Activated CD8-positive, alpha-beta memory T cell treated with anti-CD3 and anti-CD28 coated beads for 1 hour (primary cell): Measurements from ENCODE around the gene NFE2L2.
"Not testable (repeated sequence)": the region's sequence is repeated elsewhere in the genome, so short reads cannot be mapped to it uniquely, and the experiment has no call there.

Source experiments
- DNase-seq, 2 donors: peaks; one replicate each; pipeline ENCODE4 v3.0.0-alpha.2; 2020; ENCODE audit warnings: low read depth in 1 of 2; ENCODE audit errors: extremely low read depth in 1 of 2

The NFE2L2 gene

DNA sequence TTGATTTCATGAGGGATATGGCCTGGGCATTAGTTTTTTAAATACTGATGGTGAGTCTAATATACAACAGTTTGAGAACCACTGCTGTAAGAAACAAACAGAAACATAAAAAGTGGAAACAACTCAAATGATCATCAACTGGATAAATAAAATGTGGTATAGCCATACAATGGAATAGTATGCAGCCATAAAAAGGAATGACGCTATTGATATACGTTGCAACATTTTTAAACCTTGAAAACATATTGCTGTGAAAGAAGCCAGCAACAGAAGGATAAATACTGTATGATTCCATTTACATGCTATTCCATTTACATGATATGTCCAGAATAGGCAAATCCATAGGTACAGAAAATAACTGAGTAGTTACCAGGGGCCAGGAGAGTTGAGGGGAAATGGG is 6.5 kb downstream of the NFE2L2 start:
- no peak for DNase-seq

DNA sequence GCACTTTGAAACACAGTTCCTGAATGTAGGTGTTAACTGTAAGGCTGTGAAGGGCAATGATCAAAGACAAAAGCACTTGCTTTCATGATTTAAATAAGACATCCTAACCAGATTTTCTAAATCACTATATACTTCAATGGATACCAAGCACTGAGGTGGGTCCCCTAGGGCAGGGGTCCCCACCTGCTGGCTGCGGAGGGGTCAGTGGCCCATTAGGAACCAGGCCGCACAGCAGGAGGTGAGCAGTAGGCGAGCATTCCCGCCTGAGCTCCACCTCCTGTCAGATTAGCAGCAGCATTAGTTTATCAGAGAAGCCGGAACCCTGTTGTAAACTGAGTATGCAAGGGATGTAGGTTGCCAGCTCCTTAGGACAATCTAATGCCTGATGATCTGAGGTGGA is 7.1 kb downstream of the NFE2L2 start:
- DNase-seq, result no peak

GRCh38 chr2:177256695-177257094 is 7.8 kb downstream of the NFE2L2 start:
- no peak for DNase-seq

- no peak for DNase-seq
Measured at GRCh38 chr2:177256026-177256425, 8.5 kb downstream of the NFE2L2 start.

DNA sequence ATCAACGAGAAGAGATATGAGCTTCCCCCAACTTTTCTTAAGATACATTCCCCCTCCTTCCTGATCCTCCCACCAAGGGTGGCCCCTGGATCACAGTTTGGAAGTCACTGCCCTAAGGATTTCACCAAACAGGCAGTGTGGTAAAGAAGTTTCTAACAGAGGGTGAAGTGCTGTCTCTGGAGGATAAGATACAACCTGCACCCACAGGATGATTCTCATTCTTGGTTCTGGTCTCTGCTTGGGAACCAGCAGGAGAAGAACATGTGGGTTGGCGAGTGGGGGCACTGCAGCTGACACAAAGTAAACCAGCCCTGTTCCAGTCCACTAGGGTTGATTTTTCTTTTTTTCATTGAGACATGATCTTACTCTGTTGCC is 9.3 kb downstream of the NFE2L2 start:
- no peak for DNase-seq

DNA sequence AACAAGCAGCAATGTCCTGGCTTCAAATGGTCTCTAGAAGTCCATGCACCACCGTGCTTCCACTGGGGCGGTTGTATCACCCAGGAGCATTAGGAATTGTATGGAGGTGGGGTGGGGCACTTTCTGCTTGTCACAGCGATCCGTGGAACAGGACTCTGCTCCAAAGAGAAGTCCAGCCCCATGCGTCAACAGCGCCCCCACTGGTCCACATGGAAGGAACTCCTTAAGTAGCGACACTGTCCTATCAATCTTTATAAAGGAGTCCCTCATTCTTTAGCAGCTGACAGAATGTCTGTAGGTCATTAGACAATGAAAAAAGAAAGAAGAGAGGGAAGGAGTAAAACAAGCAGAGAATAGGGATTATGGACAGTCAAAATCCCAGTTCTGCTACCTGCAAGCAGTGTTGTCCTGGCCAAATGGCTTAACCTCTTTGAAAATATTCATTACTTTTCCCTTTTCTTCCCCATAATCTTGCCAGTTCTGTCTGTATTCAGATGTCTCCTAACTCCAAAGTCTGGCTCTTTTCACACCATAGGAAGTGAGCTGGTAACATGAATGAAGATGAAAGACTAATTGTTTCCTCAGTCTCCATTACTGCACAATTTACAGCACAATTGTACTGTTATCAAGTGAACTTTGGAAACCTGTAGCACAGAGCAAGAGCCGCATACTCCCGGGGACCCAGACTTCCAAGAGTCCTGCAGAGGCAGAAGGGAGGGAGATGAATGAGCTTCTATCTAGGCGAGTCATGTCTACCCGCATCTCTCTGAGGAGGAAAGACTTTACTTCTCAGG is 9.9 kb downstream of the NFE2L2 start:
- DNase-seq, result no peak

DNA sequence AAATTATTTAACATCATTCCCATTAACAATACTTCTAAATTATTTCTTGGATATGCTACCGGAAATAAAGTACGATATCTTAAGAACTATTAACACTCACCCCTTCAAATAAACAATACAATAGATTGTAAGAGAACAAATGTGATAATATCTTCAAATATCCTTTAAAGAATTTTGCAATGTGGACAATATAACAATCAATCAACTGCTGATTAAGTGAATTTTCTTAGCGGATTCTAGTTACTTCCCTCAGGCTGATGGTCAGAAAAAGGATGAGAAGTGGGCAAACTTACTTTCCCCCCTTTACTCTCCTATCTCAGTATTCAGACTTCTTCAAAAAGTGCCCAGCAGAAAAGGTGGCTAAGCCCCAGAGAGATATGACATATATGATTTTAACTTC is 10.8 kb downstream of the NFE2L2 start:
- no peak for DNase-seq

- DNase-seq, result no peak
Measured at GRCh38 chr2:177252808-177253531, 11.6 kb downstream of the NFE2L2 start.

DNA sequence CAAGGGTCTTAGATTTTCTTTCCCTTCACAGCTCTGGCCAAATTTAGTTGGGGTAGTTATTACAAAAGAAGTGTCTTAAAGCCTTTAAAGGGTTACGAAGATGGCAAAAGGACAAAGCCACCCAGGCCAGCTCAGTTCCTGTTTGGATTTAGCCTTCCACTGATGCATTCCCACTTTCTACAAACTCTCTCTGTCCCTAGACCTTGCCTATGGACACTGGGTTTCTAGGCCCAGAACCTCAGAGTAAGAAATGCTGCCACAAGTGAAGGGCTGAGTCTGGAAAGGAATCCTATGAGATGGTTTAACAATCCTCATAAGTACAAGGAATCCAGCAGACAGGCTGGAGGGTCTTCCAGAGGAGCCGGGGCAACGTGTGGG is 13.4 kb downstream of the NFE2L2 start:
- DNase-seq, result no peak

- no peak for DNase-seq
Measured at GRCh38 chr2:177250461-177250860, 14.1 kb downstream of the NFE2L2 start.

- DNase-seq, result no peak
Measured at GRCh38 chr2:177249038-177249437, 15.5 kb downstream of the NFE2L2 start.

DNA sequence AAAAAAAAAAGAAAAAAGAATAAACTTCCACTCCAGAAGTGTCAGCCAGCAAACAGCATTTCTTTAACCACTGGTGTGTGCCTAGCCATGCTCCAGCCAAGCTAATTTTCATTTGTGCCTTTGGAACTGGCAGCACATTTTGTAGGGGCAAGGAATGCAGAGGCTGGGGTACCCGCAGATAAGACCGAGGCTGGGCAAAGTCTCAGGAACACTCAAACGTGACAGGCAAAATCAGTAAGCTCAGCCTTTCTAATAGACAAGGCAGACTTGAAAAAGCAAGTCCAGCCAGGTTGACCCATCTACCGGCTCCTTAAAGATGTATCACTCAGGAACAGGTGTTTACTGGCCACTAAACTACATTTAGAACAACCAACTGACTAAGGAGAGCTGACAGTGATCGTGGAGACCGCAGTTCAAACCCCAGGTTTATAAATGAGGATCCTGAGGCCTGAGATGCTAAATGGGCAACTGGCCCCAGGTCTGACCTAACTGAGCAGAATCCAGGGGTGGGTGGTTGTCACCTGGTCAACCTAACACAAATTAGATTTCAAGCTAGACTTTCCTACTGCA is 16.7 kb downstream of the NFE2L2 start:
- no peak for DNase-seq

DNA sequence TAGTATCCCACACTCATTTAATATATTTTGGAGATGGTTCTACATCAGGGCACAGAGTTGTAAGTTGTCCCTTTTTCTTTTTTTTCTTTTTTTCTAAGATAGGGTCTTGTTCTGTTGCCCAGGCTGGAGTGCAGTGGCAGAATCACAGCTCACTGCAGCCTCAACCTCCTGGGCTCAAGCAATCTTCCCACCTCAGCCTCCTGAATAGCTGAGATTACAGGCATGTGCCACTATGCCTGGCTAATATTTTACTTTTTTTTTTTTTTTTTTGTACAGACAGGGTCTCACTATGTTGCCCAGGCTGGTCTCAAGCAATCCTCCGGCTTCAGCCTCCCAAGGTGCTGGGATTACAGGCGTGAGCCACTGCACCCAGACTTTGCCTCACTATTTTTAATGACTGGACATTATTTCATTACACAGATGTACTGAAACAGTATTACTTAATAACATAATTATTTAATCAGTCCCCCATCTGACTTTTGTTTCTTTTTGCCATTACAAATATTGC is 17.9 kb downstream of the NFE2L2 start:
- DNase-seq, result not testable (repeated sequence)

- DNase-seq, result no peak
Measured at GRCh38 chr2:177246000-177246399, 18.5 kb downstream of the NFE2L2 start.

DNA sequence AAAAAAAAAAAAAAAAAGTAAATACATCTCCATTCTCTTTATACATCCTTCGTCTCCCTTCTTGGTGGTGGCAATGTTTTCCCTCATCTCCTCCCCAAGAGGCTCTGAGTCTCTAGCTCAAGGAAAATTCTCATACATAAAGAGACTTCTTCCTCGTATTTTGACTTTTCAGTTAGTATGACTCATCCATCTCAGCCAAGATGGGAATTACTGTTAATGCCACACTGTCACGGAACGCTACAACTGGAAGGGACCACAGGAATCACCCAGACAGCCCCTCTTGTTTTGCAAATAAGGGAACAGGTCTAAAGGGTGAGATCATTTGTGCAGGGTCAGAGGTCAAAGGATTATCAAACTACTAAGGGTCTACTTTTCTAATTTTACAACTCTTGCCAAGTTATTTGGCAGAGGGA is 19.5 kb downstream of the NFE2L2 start:
- no peak for DNase-seq

DNA sequence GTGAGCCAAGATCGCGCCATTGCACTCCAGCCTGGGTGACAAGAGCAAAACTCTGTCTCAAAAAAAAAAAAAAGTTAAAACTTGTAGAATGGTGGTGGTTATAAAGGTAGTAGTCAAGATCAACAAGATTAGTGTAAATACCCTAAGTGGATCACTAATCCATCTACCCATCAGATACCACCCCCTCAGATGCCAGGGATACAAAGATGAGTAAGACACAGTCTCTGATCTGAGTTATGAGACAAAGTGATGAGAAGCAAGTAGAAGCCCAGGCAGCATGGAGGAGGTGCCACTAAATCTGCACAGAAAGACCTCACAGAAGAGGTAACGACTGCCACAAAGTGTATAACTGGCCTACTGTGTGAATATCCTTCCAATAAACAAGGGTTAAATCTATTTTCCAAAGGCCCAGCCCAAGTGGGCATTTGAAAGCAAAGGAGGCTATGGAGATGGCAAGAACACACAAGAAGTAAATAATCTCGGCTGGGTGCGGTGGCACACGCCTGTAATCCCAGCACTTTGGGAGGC is 20.2 kb downstream of the NFE2L2 start:
- DNase-seq, result no peak

GRCh38 chr2:177243476-177243875 is 21.1 kb downstream of the NFE2L2 start:
- DNase-seq, result no peak

- no peak for DNase-seq
Measured at GRCh38 chr2:177243073-177243472, 21.5 kb downstream of the NFE2L2 start.

DNA sequence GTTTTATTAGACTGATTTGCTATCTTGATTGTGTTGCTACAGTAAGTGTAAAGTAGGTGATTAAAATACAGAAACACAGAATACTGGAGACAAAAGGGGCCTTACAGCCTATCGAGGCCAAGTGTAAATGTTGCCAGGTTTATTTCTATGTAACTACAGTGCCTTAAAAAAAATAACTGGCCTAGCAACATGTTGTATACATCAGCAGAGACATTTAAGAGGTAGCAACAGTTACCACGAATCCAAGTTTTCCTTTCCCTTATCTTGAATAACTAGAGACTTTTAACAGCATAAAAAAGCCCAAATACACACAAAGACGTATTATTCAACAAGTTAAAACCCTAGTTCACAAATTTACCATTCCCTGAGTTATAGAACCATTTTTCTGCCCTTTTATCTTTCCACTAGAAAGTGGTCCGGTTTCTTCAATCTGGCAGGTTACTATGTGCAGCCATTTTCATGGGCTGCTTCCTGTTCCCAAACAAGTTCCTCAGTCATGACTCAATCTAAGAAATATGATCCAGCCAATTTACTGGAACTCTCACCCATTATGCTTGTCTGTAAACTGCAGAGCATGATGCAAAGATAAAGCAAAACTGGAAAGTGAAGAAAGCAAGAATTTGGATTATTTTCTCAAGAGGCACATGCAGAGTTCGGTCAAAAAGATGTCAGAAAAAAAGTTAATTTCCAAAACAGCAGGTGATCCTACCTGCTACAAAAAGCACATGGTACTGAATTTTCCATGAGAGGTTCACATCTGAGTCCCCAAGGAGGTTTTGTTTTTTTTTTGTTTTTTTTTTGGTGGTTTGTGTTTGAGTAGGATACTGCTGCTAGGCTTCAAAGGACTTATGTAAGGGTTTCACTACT is 22.2 kb downstream of the NFE2L2 start:
- no peak for DNase-seq

DNA sequence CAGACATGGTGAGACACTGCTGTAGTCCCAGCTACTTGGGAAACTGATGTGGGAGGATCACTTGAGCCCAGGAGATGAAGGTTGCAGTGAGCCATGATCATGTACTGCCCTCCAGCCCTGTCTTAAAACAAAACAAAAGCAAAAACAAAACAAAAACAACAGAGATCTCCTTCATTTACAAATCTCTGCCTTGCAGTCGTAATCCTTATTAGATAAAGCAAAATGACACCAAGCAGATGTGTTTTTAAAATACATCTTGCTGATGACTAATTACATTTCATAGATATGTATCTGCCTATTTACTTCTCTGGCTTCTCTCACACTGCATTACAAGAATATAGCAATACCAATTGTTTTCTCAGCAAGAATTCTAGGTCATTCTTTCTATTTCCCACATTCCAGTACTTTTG is 22.8 kb downstream of the NFE2L2 start:
- no peak for DNase-seq
